Measurements from ENCODE around the gene WDR19. TPM values are rescaled to one million over a fixed set of nuclear protein-coding genes. Genes with fewer than 3 reads are reported as not detected.

The WDR19 gene
- polyA plus RNA-seq, 1 of the 3 experiments (the other 2 are of a cell fraction) = 23.3 TPM

DNA sequence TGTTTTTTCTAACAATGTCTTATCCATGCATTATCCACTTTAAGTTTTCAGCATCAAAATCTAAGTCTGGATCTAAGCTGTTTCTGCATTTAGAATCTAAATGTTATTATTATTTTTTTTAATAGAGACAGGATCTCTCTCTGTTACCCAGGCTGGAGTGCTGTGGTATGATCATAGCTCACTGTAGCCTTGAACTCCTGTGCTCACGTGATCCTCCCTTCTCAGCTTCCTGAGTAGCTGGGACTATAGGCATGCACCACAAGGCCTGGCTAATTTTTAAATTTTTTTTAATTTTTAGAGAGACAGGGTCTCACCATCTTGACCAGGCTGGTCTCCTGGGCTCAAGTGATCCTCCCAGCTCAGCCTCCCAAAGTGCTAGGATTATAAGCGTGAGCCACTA is 52.7 kb downstream of the WDR19 start (continued):
- no peak for TF ChIP-seq GABPA (IDR thresholded peaks at IDR 0.05; ENCODE audit: low read depth)
- TF ChIP-seq EP300 (IDR thresholded peaks at IDR 0.05; ENCODE audit: borderline replicate concordance in 1 of 2, low read depth in 1 of 2, low read length in 1 of 2) = no peak
- no peak for TF ChIP-seq POLR2AphosphoS5 (IDR thresholded peaks at IDR 0.05; ENCODE audit: low read depth, low read length)
- TF ChIP-seq NRF1 (IDR thresholded peaks at IDR 0.05; ENCODE audit: low read depth, low read length) = no peak

DNA sequence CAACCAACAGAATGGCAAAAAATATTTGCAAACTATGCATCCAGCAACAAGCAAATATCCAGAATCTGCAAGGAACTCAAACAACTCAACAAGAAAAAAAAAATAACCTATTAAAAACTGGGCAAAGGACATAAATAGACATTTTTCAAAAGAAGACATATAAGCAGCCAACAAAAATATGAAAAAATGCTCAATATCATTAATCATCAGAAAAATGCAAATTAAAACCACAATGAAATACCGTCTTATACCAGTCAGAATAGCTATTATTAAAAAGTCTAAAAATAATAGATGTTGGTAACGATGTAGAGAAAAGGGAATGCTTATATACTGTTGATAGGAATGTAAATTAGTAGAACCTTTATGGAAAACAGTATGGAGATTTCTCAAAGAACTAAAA is 53.4 kb downstream of the WDR19 start:
- no peaks in the 10 kb centered on the region for H3K27me3 ChIP-seq (ENCODE audit: insufficient read depth)
- ChIA-PET CTCF (interaction anchor here (0.5 to 1.2 kb wide), 3 partner anchors 19 to 494 kb away, joined by 3 read pairs; no protein-coding TSS in a partner anchor), POLR2A (no interaction called here)
- H3K79me2 ChIP-seq (ENCODE audit: insufficient read depth) = no peaks in the 10 kb centered on the region
- H3K9me2 ChIP-seq = no peaks in the 10 kb centered on the region
- H3F3A ChIP-seq (replicated peaks; ENCODE audit: insufficient read depth) = peaks cover 6% of the 10 kb centered on the region
- 63% methylated on average over 2 of the region's 2 CpGs for WGBS (ENCODE audit: low lambda C conversion rate)
- no peaks in the 10 kb centered on the region for H4K20me1 ChIP-seq (ENCODE audit: insufficient read depth)
- H3K9ac ChIP-seq = no peak overlapping the region
- no peak overlapping the region for H3K4me2 ChIP-seq
- no peak for DNase-seq
- H3K36me3 ChIP-seq (replicated peaks in 1 of 2; ENCODE audit: control insufficient read depth in 1 of 2, insufficient read depth in 2 of 2, low read length in 1 of 2) = peaks cover 2 to 32% of the 10 kb centered on the region in 2 experiments
- H3K9me3 ChIP-seq = no peaks in the 10 kb centered on the region
- no peaks in the 10 kb centered on the region for H3K4me1 ChIP-seq (ENCODE audit: control insufficient read depth in 1 of 2, insufficient read depth in 2 of 2, low read depth in 1 of 2, low read length in 1 of 2)
- H3K4me3 ChIP-seq (ENCODE audit: low read depth in 2 of 2, low read length in 1 of 2) = no peak overlapping the region
- H3K27ac ChIP-seq (ENCODE audit: low read depth in 2 of 2, low read length in 1 of 2) = peak overlapping the region in 1 of 2 experiments; percentile 18; a peak in 2 of 4 replicates
- no peak overlapping the region for H2AFZ ChIP-seq (ENCODE audit: low read depth)
- TF ChIP-seq MXI1 (IDR thresholded peaks at IDR 0.05; ENCODE audit: low read depth, low read length) (no peak), YY1 (IDR thresholded peaks at IDR 0.05; ENCODE audit: low read depth) (no peak), TAF1 (IDR thresholded peaks at IDR 0.05; ENCODE audit: borderline replicate concordance, low read depth, low read length) (no peak), JUND (IDR thresholded peaks at IDR 0.05) (no peak), TEAD4 (IDR thresholded peaks at IDR 0.05; ENCODE audit: borderline replicate concordance, insufficient read depth) (no peak), GATA2 (CRISPR knock-in tag; IDR thresholded peaks at IDR 0.05) (no peak), SMC3 (IDR thresholded peaks at IDR 0.05; ENCODE audit: low read depth, low read length) (no peak), RAD21 (IDR thresholded peaks at IDR 0.05; ENCODE audit: low read length) (no peak), NFIC (IDR thresholded peaks at IDR 0.05; ENCODE audit: borderline replicate concordance) (no peak), CHD2 (IDR thresholded peaks at IDR 0.05; ENCODE audit: low read length, partially characterized antibody) (no peak), MEF2A (IDR thresholded peaks at IDR 0.05; ENCODE audit: borderline replicate concordance, low read depth) (no peak), NRF1 (IDR thresholded peaks at IDR 0.05; ENCODE audit: low read depth, low read length) (no peak), FOXM1 (IDR thresholded peaks at IDR 0.05; ENCODE audit: low read depth) (no peak)
- TF ChIP-seq, protein P1, sequence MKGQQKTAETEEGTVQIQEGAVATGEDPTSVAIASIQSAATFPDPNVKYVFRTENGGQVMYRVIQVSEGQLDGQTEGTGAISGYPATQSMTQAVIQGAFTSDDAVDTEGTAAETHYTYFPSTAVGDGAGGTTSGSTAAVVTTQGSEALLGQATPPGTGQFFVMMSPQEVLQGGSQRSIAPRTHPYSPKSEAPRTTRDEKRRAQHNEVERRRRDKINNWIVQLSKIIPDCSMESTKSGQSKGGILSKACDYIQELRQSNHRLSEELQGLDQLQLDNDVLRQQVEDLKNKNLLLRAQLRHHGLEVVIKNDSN (IDR thresholded peaks at IDR 0.05; ENCODE audit: borderline replicate concordance, low read depth) = no peak
- TF ChIP-seq, protein P2, sequence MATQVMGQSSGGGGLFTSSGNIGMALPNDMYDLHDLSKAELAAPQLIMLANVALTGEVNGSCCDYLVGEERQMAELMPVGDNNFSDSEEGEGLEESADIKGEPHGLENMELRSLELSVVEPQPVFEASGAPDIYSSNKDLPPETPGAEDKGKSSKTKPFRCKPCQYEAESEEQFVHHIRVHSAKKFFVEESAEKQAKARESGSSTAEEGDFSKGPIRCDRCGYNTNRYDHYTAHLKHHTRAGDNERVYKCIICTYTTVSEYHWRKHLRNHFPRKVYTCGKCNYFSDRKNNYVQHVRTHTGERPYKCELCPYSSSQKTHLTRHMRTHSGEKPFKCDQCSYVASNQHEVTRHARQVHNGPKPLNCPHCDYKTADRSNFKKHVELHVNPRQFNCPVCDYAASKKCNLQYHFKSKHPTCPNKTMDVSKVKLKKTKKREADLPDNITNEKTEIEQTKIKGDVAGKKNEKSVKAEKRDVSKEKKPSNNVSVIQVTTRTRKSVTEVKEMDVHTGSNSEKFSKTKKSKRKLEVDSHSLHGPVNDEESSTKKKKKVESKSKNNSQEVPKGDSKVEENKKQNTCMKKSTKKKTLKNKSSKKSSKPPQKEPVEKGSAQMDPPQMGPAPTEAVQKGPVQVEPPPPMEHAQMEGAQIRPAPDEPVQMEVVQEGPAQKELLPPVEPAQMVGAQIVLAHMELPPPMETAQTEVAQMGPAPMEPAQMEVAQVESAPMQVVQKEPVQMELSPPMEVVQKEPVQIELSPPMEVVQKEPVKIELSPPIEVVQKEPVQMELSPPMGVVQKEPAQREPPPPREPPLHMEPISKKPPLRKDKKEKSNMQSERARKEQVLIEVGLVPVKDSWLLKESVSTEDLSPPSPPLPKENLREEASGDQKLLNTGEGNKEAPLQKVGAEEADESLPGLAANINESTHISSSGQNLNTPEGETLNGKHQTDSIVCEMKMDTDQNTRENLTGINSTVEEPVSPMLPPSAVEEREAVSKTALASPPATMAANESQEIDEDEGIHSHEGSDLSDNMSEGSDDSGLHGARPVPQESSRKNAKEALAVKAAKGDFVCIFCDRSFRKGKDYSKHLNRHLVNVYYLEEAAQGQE (IDR thresholded peaks at IDR 0.05; ENCODE audit: low read depth, low read length) = no peak
- TF ChIP-seq, protein P3, sequence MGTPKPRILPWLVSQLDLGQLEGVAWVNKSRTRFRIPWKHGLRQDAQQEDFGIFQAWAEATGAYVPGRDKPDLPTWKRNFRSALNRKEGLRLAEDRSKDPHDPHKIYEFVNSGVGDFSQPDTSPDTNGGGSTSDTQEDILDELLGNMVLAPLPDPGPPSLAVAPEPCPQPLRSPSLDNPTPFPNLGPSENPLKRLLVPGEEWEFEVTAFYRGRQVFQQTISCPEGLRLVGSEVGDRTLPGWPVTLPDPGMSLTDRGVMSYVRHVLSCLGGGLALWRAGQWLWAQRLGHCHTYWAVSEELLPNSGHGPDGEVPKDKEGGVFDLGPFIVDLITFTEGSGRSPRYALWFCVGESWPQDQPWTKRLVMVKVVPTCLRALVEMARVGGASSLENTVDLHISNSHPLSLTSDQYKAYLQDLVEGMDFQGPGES (IDR thresholded peaks at IDR 0.05; ENCODE audit: low read depth, low read length) = no peak
